ENCODE data around the gene TMF1. TPM values are rescaled to one million over a fixed set of nuclear protein-coding genes. Genes with fewer than 3 reads are reported as not detected.

TMF1 gene
- total RNA-seq, 1 donor from 2014 or later: 34.4 TPM

DNA sequence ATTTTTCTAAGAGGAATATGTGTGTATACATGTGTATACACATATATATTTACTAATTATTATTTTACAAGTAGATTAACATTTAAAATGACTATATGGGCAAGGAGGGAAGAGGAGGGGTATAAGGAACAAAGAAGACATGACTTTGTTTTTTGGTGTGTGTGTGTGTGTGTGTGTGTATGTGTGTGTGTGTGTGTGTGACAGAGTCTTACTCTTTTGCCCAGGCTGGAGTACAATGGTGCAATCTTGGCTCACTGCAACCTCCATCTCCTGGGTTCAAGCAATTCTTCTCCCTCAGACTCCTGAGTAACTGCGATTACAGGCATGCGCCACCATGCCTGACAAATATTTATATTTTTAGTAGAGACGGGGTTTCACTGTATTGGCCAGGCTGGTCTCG lies 36.0 kb downstream of the TMF1 start:
- DNase-seq (ENCODE audit: extremely low spot score in 2 of 2): no peak
- TF ChIP-seq, protein P1, sequence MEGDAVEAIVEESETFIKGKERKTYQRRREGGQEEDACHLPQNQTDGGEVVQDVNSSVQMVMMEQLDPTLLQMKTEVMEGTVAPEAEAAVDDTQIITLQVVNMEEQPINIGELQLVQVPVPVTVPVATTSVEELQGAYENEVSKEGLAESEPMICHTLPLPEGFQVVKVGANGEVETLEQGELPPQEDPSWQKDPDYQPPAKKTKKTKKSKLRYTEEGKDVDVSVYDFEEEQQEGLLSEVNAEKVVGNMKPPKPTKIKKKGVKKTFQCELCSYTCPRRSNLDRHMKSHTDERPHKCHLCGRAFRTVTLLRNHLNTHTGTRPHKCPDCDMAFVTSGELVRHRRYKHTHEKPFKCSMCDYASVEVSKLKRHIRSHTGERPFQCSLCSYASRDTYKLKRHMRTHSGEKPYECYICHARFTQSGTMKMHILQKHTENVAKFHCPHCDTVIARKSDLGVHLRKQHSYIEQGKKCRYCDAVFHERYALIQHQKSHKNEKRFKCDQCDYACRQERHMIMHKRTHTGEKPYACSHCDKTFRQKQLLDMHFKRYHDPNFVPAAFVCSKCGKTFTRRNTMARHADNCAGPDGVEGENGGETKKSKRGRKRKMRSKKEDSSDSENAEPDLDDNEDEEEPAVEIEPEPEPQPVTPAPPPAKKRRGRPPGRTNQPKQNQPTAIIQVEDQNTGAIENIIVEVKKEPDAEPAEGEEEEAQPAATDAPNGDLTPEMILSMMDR (IDR thresholded peaks at IDR 0.05): no peak
- no peak for TF ChIP-seq POLR2A (IDR thresholded peaks at IDR 0.05)
- no peak for TF ChIP-seq POLR2AphosphoS5 (IDR thresholded peaks at IDR 0.05; ENCODE audit: insufficient read depth in 1 of 2, low read depth in 1 of 2)
- peaks cover 0 to 5% of the 10 kb centered on the region in 2 donors for H3K36me3 ChIP-seq
- no peaks in the 10 kb centered on the region for H3K27me3 ChIP-seq
- H3K4me1 ChIP-seq: no peaks in the 10 kb centered on the region
- H3K27ac ChIP-seq: no peak overlapping the region
- intact Hi-C loops (cut with DNase I): no loop called here
- no peak overlapping the region for H3K4me3 ChIP-seq
- H3K9me3 ChIP-seq: no peaks in the 10 kb centered on the region

DNA sequence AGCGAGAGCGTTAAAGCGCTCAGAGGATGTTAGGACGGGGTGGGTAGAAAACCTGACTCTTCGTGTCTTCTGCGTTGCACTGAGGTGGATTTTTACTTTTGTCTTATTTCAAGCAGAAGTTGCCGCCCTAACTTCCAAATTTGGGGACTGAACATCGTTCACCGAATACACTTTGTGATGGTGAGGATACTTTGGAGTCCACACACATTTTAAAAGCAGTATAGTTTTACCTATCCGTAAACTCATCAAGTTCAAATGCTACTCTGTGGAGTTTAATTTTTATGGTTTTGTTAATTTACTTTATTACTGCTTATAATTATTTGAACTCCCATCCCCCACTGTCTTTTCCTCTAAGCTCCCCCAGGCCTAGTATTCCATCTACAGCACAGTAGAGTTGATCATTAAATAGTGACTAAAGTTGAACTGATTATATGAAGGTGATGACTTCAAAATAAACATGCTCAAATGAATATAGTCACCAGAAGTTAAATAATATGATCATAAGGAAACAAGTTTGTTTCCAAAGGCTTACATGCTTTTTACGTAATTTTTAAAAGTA lies 38.0 kb downstream of the TMF1 start:
- no peak for DNase-seq (ENCODE audit: extremely low spot score in 2 of 2)
- Histone ChIP-seq H3K4me3 (peak overlapping the region; percentile 69 to 76), H3K27ac (peak overlapping the region; percentile 96), H3K27me3 (no peaks in the 10 kb centered on the region), H3K9me3 (no peaks in the 10 kb centered on the region), H3K36me3 (peaks cover 0 to 5% of the 10 kb centered on the region in 2 donors), H3K4me1 (no peaks in the 10 kb centered on the region)
- TF ChIP-seq POLR2A (IDR thresholded peaks at IDR 0.05) (no peak), POLR2AphosphoS5 (IDR thresholded peaks at IDR 0.05; ENCODE audit: insufficient read depth in 1 of 2, low read depth in 1 of 2) (no peak)
- TF ChIP-seq, protein P1 (IDR thresholded peaks at IDR 0.05): no peak
- intact Hi-C loops (cut with DNase I): loop anchor here (5.0 kb wide), 1 partner anchor 73 kb away; no protein-coding TSS in a partner anchor

DNA sequence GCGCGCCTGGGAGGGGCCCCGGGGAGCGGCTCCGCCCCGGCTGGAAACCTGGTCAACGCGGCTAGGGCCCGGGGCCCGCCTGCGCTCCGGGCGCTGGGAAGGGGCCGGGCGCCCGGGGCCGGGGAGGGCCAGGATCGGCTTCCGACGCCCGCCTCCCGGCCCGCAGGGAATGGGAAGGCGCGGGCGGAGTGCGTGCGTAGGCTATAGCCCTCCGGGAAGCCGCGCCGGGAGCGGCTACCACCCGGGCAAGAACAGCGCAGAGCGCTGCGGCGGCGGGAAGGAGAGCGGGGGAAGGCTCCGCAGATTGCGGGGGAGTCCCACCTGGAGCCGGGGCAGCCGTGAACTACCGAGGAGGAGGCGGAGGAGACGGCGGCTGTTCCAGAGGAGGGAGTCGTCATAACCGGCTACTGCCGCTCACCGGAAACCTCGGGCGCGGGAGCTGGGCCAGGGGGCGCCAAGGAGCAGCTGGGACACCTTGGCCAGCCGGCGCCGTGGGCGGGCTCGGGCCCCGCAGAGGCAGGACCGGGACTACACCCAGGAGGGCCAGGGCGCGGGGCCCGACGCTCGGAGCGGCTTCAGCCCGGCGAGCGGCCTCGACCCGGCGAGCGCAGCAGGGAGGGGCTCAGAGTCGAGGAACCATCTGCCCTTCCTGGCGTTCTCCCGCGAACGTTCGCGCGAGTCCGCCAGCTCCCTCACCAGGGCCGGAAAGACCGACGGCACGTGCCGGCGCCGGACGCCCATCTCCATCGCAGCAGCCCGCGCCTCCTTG lies 38.7 kb downstream of the TMF1 start, which contains the start of gene EOGT:
Gene EOGT, minus strand, starts transcription at position 432 of the 769 bp plus-strand sequence. CDS start 3,838 bp downstream, outside the sequence.
- Histone ChIP-seq H3K27ac (peak within 1 kb of the TSS; percentile 96), H3K4me3 (peak within 1 kb of the TSS; percentile 69 to 76), H3K27me3 (no peaks in the 10 kb centered on the region), H3K9me3 (no peaks in the 10 kb centered on the region), H3K36me3 (peaks cover 0 to 7% of the 10 kb centered on the region in 2 donors), H3K4me1 (no peaks in the 10 kb centered on the region)
- intact Hi-C loops (cut with DNase I): loop anchor here (2.0 to 5.0 kb wide), 2 partner anchors 37 to 74 kb away; no protein-coding TSS in a partner anchor
- TF ChIP-seq POLR2A (IDR thresholded peaks at IDR 0.05): no peak
- TF ChIP-seq, protein P1 (IDR thresholded peaks at IDR 0.05): peak in 2 of 3 experiments; percentile 19 to 48
- TF ChIP-seq POLR2AphosphoS5 (IDR thresholded peaks at IDR 0.05; ENCODE audit: insufficient read depth in 1 of 2, low read depth in 1 of 2): peak in 1 of 2 donors; percentile 69
- DNase-seq (ENCODE audit: extremely low spot score in 2 of 2): peak in 1 of 2 donors; percentile 93

DNA sequence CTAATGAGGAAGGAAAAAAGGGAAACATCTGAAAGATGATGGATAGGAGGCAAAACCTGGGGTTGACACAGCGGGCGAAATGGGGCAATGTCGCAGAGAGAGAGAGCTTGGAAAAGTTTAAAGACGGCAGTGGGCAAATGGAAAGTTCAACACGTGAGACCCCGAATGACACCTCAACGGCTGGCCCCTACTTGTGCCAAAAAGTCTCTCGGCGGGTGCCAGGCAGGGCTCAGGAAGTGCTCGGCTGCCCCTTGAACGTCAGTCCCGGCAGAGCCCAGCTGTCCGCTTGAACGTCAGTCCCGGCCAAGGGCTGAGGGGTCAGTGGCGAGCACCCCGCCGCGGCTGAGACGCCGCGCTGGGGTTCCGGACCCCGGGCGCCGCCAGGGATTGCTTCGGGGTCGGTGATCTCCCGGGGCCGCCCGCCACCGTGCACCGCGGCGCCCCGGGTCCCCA lies 39.3 kb downstream of the TMF1 start:
- no peak for DNase-seq (ENCODE audit: extremely low spot score in 2 of 2)
- no peaks in the 10 kb centered on the region for H3K9me3 ChIP-seq
- H3K4me1 ChIP-seq: no peaks in the 10 kb centered on the region
- H3K4me3 ChIP-seq: peak overlapping the region; percentile 69 to 76
- peak overlapping the region; percentile 96 for H3K27ac ChIP-seq
- TF ChIP-seq, protein P1 (IDR thresholded peaks at IDR 0.05): no peak
- TF ChIP-seq POLR2AphosphoS5 (IDR thresholded peaks at IDR 0.05; ENCODE audit: insufficient read depth in 1 of 2, low read depth in 1 of 2) (no peak), POLR2A (IDR thresholded peaks at IDR 0.05) (no peak)
- peaks cover 0 to 7% of the 10 kb centered on the region in 2 donors for H3K36me3 ChIP-seq
- no peaks in the 10 kb centered on the region for H3K27me3 ChIP-seq
- intact Hi-C loops (cut with DNase I): loop anchor here (2.0 to 5.0 kb wide), 2 partner anchors 38 to 74 kb away; no protein-coding TSS in a partner anchor

Data from vagina (tissue), 2 donors.